Measurements from ENCODE around the gene PKNOX2. TPM values are rescaled to one million over a fixed set of nuclear protein-coding genes. Genes with fewer than 3 reads are reported as not detected.

The PKNOX2 gene
- total and polyA plus RNA-seq, 2 of the 8 experiments (the other 6 are each of a cell fraction or from before 2014, with no cell fraction given), result 2.0 TPM

DNA sequence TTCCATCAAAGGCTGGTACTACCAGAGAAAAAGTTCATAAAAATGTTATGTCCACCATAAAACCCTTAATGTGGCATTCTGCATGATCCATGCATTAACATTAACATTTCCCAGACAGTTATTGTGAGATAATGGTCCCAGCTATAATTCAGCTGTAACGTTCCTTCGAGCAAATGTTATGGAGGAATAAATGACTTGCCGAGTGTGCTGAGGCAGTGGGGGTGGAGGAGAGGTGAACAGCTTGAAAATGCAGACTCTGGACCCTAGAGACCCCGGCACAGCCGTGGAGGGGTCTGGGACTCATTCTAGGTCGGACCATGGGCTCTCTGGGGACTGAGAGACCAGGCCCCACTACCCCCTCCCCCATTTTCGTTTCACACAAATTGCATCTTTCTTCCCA lies 141.9 kb downstream of the PKNOX2 start:
- Histone ChIP-seq H2BK120ac (replicated peaks; ENCODE audit: low read depth, low read length) (no peak overlapping the region), H3K27me3 (replicated peaks in 1 of 4; ENCODE audit: control insufficient read depth in 3 of 4, extremely low read depth in 1 of 4, insufficient read depth in 3 of 4, low read length in 3 of 4) (0 out of 7 replicates have a peak, but pooled peaks cover 0 to 2% (median 0%) of the 10 kb centered on the region in 4 experiments), H3K4ac (replicated peaks; ENCODE audit: insufficient read length, low read depth, low read length) (no peak overlapping the region), H2AFZ (ENCODE audit: low read length) (no peak overlapping the region), H3K9ac (replicated peaks in 1 of 4; ENCODE audit: extremely low read depth in 1 of 4, low read depth in 3 of 4, low read length in 3 of 4) (no peak overlapping the region), H3K79me2 (ENCODE audit: control insufficient read depth in 1 of 2, insufficient read depth in 2 of 2, low read length in 2 of 2) (no peaks in the 10 kb centered on the region), H3K27ac (ENCODE audit: low read depth, low read length) (no peak overlapping the region), H3K4me3 (ENCODE audit: extremely low read depth in 1 of 4, insufficient read depth in 2 of 4, low read depth in 3 of 4, low read length in 4 of 4) (no peak overlapping the region), H4K20me1 (replicated peaks in 1 of 2; ENCODE audit: control insufficient read depth in 1 of 2, insufficient read depth in 2 of 2, low read length in 2 of 2) (no peaks in the 10 kb centered on the region), H2BK20ac (ENCODE audit: low read length) (no peak overlapping the region), H3K79me1 (ENCODE audit: low read depth, low read length) (no peaks in the 10 kb centered on the region), H3K14ac (ENCODE audit: insufficient read length) (no peak overlapping the region), H3K23me2 (ENCODE audit: low read depth, low read length) (no peaks in the 10 kb centered on the region), H3K36me3 (ENCODE audit: control insufficient read depth in 2 of 4, insufficient read depth in 4 of 4, low read length in 3 of 4) (no peaks in the 10 kb centered on the region), H3K18ac (ENCODE audit: extremely low read depth, low read length) (no peak overlapping the region), H2BK15ac (ENCODE audit: low read length) (no peak overlapping the region), H4K5ac (ENCODE audit: insufficient read length, low read depth, low read length) (no peak overlapping the region), H2AK5ac (ENCODE audit: low read depth, low read length) (no peak overlapping the region), H3K4me2 (ENCODE audit: insufficient read depth in 1 of 2, low read depth in 2 of 2, low read length in 2 of 2) (no peak overlapping the region), H3K4me1 (replicated peaks in 1 of 4; ENCODE audit: control insufficient read depth in 3 of 4, insufficient read depth in 4 of 4, low read length in 3 of 4) (no peaks in the 10 kb centered on the region; a peak in 1 of 7 replicates), H2BK12ac (ENCODE audit: low read depth, low read length) (no peak overlapping the region), H3K56ac (replicated peaks; ENCODE audit: insufficient read length, low read depth, low read length) (no peak overlapping the region), H4K8ac (ENCODE audit: extremely low read depth, insufficient read depth, low read length) (no peak overlapping the region), H4K91ac (replicated peaks; ENCODE audit: insufficient read length, low read length) (no peak overlapping the region), H2BK5ac (ENCODE audit: low read depth, low read length) (no peak overlapping the region), H3K9me3 (ENCODE audit: insufficient read depth in 2 of 2, low read depth in 1 of 2, low read length in 1 of 2) (no peaks in the 10 kb centered on the region), H3K23ac (ENCODE audit: insufficient read length) (no peak overlapping the region)
- DNase-seq (ENCODE audit: low read depth in 1 of 2, low spot score in 2 of 2) (no peak), FAIRE-seq (no peak)
- CTCF ChIA-PET (ENCODE audit: partially characterized antibody), result interaction anchor here (0.6 to 6.5 kb wide), 8 partner anchors 14 to 125 kb away, joined by 3 to 44 read pairs (median 4); no protein-coding TSS in a partner anchor
- no peak for TF ChIP-seq SUZ12 (IDR thresholded peaks at IDR 0.05; ENCODE audit: low read length)
- no peak for TF ChIP-seq SRF (IDR thresholded peaks at IDR 0.05; ENCODE audit: low read depth, low read length)
- TF ChIP-seq ATF2 (IDR thresholded peaks at IDR 0.05; ENCODE audit: low read length), result no peak
- no peak for TF ChIP-seq GTF2F1 (IDR thresholded peaks at IDR 0.05; ENCODE audit: borderline replicate concordance, low read depth, low read length)
- no peak for TF ChIP-seq KDM5A (IDR thresholded peaks at IDR 0.05; ENCODE audit: low read length)
- no peak for TF ChIP-seq NANOG (IDR thresholded peaks at IDR 0.05; ENCODE audit: insufficient read depth, low read depth, low read length, poor library complexity, severe bottlenecking)
- no peak for TF ChIP-seq ASH2L (IDR thresholded peaks at IDR 0.05; ENCODE audit: low read length)
- TF ChIP-seq SIRT6 (IDR thresholded peaks at IDR 0.05; ENCODE audit: low read length), result no peak
- POLR2A ChIA-PET (ENCODE audit: partially characterized antibody), result no interaction called here
- 91% methylated on average over 7 of the region's 7 CpGs; no CpG with 5 or more reads in 1 of the 2 experiments for WGBS, 2 experiments (ENCODE audit: extremely low coverage in 1 of 2, insufficient coverage in 1 of 2, insufficient read length in 1 of 2, insufficient replicate concordance in 2 of 2, low coverage in 1 of 2, low lambda C conversion rate in 2 of 2, missing lambda C conversion rate in 1 of 2)

Measured in H1 (cell line).